Lower leg skin (tissue), 3 donors: ENCODE results near the gene MORN2.

Experiments
- CTCF ChIP-seq, 3 donors: fragments of 450-650 bp; IDR thresholded peaks; one replicate each; pipeline ENCODE4 v1.5.1; 2016; ENCODE audit warnings: antibody characterized with exemption in 3 of 3, mild to moderate bottlenecking in 3 of 3, moderate library complexity in 2 of 3
- POLR2A ChIP-seq, 2 donors: fragments of 450-650 bp; IDR thresholded peaks; one replicate each; pipeline ENCODE4 v1.6.1; 2016 to 2017; ENCODE audit warnings: antibody characterized with exemption in 2 of 2, mild to moderate bottlenecking in 1 of 2, moderate library complexity in 1 of 2

GRCh38 chr2:38875227-38875575 lies 575 bp upstream of the MORN2 start:
- no peak for TF ChIP-seq CTCF (IDR thresholded peaks at IDR 0.05)
- TF ChIP-seq POLR2A (IDR thresholded peaks at IDR 0.05) = no peak
